Body of pancreas (tissue), 4 donors: Measurements from ENCODE around the gene CNNM4.

Experiments
- CTCF ChIP-seq, 7 experiments: fragments of 450-650 bp in 4 of 7; fragments of 200-600 bp in 3 of 7; sonication (generic) in 3 of 7; IDR thresholded peaks; one replicate each; pipeline ENCODE4 v1.5.1; 2016 to 2019; ENCODE audit warnings: antibody characterized with exemption in 7 of 7
- POLR2A ChIP-seq, 3 donors: fragments of 450-650 bp; IDR thresholded peaks; one replicate each; pipeline ENCODE4 v1.6.1; 2016; ENCODE audit warnings: antibody characterized with exemption in 3 of 3, mild to moderate bottlenecking in 2 of 3

GRCh38 chr2:96730212-96730611 lies 30.5 kb upstream of the CNNM4 start:
- TF ChIP-seq CTCF (IDR thresholded peaks at IDR 0.05) (no peak), POLR2A (IDR thresholded peaks at IDR 0.05) (no peak)
